HG03565 (cell line): Measurements from ENCODE around the gene RANBP10.
"Not testable (repeated sequence)": the region's sequence is repeated elsewhere in the genome, so short reads cannot be mapped to it uniquely, and the experiment has no call there.

Experiments
- ATAC-seq: cut with Tn5 transposase; IDR thresholded peaks from one replicate; pipeline ENCODE4 v1.9.1; 2021; ENCODE audit warnings: mild to moderate bottlenecking, moderate library complexity; ENCODE audit not compliant: unreplicated experiment

The RANBP10 gene

DNA sequence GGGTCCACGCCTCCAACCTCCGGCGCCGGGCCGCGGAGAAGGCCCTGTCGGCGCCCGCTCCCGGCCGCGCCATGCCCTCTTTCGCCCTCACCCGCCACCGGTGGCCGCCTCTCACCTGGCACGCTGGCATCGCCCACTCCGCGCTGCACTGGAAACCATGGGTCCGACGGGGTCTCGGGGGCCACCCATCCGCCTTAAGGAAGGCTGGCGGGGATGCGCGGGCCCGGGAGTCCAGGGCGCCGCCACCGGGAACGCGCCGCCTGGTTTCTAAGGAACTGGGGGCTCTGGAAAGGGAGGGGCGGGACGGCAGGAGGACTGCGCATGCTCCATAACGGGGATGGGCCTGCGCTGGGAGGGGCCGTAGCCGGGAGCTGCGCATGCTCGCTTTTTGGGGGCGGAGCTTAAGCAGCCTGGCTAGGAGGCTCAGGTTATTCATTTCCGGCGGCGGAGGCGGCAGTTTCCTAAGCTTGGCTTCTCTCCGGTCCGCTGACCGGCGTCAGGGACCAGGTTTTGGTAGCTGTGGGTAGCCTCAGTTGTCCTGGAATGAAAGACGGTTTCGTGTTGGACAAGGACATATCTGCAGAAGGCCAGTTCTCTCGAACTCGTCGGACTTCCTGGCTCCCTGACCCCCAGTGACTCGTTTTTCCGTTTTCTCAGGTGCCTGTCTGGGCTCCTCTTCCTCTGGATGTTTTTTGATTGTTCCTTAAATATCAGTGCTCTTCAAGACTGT, 87.1 kb downstream of the RANBP10 start, which contains the start of gene GFOD2:
TSS of gene GFOD2 (minus strand) at position 269 of the 730 bp plus-strand sequence. CDS start 33,601 bp downstream, outside the sequence.
- peak; percentile 81 for ATAC-seq

GRCh38 chr16:67718668-67719047, 87.7 kb downstream of the RANBP10 start:
- no peak for ATAC-seq

DNA sequence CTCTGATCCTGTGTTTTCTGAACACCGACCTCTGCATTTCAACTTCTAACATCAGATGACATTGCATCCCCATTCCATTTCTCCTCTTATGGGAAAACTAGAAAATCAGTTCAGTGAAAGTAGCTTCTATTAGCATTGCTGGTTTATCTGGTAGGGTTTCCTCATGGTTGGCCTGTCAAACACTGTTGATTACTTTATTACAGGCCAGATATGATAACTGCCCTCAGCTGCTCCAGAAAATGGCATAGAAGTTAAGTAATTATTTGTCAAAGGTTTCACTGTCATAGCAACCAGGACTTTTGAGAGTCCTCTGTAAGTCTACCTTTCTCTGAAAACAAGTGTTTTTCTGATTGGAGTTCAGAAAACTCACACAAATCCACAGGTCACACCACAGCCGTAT, 90.3 kb downstream of the RANBP10 start:
- ATAC-seq: no peak

DNA sequence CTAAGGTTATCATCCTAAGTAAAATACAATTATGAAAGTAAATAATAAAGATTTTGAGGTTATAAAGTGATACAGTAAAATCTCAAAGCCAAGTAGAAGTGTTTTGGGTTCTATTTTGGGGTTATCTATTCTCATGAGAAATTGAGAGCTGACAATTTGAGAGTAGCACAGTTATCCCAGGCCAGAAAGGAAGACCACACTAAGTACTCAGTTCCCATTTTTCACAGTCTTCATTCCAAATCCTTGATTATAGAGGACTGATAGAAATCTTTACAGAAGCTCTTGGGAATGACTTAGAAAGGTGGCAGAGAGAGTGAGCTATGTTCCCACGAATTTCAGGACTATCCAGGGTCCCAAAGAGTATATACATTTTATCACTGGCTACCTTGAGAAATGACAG, 91.8 kb downstream of the RANBP10 start:
- no peak for ATAC-seq

DNA sequence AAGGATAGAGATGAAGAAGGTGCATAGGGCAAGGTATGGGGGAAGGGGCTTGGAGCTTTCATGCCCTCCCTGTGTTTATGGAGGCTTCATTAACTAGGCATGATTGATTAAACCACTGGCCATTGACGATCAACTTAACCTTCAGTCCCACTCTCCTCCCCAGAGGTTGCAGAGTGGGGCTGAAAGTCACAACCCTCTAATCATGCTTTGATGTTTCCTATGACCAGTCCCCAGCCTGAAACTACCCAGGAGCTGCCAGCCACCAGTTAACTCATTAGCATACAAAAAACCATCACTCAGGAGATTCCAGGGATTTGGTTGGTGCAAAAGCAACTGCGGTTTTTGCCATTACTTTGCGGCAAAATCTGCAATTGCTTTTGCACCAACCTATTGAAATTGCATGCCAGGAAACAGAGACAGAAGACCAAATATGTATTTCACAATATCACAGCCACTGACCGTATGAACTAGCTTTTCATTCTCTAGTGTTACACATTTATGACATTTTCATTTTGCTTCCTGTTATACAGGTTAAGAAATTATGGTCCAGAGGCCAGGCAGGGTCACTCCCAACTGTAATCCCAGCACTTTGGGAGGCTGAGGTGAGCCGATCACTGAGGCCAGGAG, 92.6 kb downstream of the RANBP10 start:
- no peak for ATAC-seq

DNA sequence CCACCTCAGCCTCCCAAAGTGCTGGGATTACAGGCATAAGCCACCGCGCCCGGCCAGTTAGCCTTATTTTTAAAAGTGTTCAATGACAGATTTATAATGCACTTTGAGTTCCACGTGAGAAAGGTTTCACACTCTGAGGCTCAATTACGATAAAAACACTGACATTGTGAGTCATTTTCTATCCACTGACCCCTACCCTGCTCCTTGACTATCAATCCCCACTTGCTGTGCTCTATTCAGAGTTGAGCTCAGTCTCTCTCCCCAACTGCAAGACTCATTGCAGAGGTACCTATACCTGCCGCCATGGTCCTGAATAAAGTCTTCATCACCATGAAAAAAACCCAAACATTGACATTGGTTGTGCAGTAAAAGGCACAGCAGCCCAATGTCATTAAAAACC, 95.8 kb downstream of the RANBP10 start:
- no peak for ATAC-seq

- no peak for ATAC-seq
These were observed 97.3 kb downstream of the RANBP10 start for GRCh38 chr16:67709050-67709449.

- no peak for ATAC-seq
These were observed 98.0 kb downstream of the RANBP10 start for GRCh38 chr16:67708368-67708771.

- no peak for ATAC-seq
These were observed 98.6 kb downstream of the RANBP10 start for GRCh38 chr16:67707790-67708189.

DNA sequence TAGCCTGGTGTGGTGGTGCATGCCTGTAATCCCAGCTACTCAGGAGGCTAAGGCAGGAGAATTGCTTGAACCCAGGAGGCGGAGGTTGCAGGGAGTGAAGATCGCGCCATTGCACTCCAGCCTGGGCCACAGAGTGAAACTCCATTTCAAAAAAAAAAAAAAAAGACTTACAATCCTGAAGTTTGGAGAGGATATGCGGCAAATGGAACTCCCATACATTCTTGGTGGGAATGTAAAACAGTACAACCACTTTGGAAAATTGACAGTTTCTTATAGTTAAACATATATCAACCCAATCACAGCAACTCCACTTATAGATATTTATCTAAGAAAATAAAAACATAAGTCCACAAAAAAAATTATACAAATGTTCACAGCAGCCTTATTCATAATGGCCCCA, 99.2 kb downstream of the RANBP10 start:
- no peak for ATAC-seq

DNA sequence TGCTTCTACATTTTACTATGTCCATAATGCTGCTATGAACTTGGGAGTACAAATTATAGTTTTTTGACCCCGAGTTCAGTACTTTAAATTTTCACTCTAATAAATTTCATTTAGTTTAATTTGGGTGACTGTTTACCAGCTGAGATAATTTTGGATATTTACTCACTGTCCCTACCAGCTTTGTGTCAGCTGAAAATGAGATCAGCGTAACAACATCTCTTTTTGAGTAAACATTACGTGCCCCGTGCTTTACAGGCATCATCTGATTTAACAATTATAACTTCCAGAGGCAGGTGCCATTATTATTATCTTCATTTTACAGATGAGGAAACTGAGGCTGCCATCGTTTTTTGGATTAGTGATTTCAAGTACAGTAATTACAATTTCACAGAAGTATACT, 102.2 kb downstream of the RANBP10 start:
- ATAC-seq: no peak

- ATAC-seq: no peak
These were observed 102.7 kb downstream of the RANBP10 start for GRCh38 chr16:67703626-67704025.

GRCh38 chr16:67702130-67702529, 104.2 kb downstream of the RANBP10 start:
- ATAC-seq: no peak

GRCh38 chr16:67701420-67701819, 104.9 kb downstream of the RANBP10 start:
- no peak for ATAC-seq

- ATAC-seq: no peak
These were observed 107.1 kb downstream of the RANBP10 start for GRCh38 chr16:67699265-67699664.

DNA sequence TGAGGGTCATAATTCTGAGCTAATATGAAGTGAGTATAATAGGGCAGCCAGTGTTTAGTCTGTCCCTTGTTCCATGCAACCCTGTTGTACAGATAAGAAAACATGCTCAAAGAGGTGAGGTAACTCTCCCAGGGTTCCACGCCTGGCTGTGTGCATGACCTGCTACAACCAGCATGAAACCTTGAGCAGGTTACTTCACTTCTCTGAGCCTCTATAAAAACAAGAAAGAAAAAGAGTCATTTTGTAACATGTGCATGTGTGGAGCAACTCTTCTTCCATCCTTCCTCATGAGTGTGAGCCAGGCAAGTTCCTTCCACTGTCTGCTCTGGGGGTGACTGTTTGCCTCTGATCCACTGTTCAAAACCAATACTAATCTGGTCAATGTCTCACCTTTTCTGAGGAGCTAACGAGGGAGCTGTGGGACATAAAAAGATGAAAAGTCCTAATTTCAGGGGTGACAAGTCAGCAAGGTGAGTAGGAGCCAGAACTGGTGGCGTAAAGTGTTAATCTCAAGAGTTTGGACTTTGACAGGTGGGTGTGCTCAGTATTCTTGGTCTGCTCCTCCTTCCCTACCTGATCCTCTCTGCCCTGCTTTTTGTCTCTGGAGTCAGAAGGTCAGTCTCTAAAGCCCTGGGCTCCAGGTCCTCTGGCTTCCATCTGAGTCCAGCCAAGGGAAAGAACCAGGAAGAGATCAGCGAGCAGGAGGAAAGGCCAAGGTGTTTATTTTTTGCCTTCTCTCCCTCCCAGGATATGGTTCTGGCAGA, 108.8 kb downstream of the RANBP10 start:
- no peak for ATAC-seq

DNA sequence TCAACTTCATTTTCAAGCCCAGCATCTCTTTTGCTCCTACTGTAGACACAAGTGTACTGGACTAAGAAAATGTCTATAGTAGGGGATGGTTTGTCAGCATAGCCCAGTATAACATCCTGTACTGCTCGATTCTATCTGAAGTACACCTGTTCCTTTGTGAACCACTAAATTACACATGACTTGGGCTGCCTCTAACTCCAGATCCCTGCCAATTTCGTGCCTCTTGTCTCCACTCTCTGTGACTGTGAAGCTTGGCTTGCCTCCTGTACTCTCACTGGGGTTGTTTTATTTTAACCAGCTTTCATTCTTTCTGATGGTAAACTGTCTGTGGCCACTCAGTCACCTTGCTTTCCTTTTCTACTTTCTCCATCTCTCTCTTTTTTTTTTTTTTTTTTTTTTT, 111.7 kb downstream of the RANBP10 start:
- ATAC-seq: no peak

DNA sequence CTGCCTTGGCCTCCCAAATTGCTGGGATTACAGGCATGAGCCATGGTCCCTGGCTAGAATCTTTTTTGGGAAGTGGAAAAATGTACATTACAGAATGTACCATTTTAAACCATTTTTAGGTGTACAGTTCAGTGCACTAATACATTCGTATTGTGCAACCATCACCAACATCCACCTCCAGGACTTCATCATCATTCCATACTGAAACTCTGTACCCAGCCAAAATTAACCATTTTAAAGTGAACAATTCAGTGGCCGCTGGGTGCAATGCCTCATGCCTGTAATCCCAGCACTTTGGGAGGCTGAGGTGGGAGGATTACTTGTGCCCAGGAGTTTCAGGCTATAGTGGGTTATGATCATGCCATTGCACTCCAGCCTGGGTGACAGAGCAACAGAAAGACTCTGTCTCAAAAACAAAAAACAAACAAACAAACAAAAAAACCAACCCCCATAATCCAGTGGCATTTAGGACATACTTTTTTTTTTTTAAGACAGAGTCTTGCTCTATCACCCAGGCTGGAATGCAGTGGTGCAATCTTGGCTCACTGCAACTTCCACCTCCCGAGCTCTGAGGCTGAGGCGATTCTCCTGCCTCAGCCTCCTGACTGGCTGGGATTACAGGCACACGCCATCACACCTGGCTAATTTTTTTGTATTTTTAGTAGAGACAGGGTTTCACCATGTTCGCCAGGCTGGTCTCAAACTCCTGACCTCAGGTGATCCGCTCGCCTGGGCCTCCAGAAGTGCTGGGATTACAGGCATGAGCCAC, 112.7 kb downstream of the RANBP10 start:
- not testable (repeated sequence) for ATAC-seq

DNA sequence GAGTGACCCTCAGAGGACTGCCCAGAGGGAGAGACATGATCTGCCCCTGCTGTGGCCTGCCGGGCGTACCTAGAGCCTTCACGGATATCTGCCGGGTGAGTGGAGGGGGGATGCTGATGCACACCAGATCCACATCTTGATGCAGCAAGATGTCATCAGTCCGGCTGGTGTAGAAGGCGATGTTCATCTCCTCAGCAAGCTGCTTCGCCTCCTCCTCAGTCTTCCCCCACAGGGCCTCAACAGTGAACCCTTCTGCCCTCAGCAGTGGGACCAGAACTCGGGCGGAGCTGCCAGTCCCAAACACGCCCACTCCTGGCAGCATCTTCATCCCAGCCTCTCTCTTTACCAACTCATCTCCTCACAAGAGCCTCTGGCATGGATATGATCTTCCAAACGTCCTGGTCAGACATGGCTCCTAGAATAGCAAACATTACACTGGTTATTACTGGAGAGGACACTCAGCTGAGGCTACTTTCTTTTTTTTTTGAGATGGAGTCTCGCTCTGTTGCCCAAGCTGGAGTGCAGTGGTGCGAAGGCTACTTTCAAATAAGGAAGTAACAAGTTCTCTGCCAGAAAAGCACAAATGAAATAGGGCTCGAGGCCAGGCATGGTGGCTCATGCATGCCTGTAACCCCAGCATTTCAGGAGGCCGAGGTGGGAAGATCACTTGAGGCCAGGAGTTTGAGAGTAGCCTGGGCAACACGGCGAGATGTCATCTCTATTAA, 120.8 kb downstream of the RANBP10 start:
- no peak for ATAC-seq

DNA sequence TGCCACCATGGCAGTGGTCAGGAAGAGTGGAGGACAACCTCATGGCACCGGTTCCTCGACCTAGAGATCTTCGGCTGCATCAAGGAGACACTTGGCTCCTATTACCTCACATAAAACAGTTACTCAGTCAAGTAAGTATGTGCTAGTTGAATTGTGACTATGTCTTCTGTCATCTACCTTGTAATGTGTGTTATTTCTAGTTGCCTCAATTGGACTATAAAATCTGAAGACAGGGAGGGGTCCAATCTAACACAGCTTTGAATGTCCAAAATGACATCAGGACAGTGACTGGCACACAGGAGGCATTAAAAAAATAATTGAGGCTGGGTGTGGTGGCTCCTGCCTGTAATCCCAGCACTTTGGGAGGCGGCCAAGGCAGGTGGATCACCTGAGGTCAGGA, 122.6 kb downstream of the RANBP10 start:
- ATAC-seq: no peak
